K562 (cell line): ENCODE results near the gene GIMAP8. TPM values are rescaled to one million over a fixed set of nuclear protein-coding genes. Genes with fewer than 3 reads are reported as not detected.
A peak's percentile ranks its signal among the peaks of the same experiment; 100 is the strongest.

Experiments used
- CCNT2 ChIP-seq: IDR thresholded peaks from 2 replicates; pipeline ENCODE4 v1.6.1; 2011; ENCODE audit warnings: borderline replicate concordance, low read depth, mild to moderate bottlenecking, moderate library complexity, mixed read lengths, low read length; ENCODE audit not compliant: insufficient read length; ENCODE audit errors: extremely low read depth
- CEBPG ChIP-seq, 3 experiments: fragments of 200-800 bp in 1 of 3; sonication (Bioruptor generic) in 1 of 3; sonication (generic) in 1 of 3; formaldehyde crosslinking in 1 of 3; IDR thresholded peaks in 2 of 3; conservative IDR thresholded peaks in 1 of 3; 2 replicates each; pipeline versions ENCODE4 v1.6.1 to v1.8.0; 2016 to 2022; ENCODE audit warnings: missing compliant biosample characterization in 2 of 3, missing genetic modification characterization in 2 of 3, mild to moderate bottlenecking in 1 of 3, missing genetic modification reagents in 1 of 3
- HDAC6 ChIP-seq: IDR thresholded peaks from 2 replicates; pipeline ENCODE4 v1.6.1; 2012; ENCODE audit warnings: low read depth, mild to moderate bottlenecking, control low read depth, inconsistent platforms, low read length, moderate library complexity
- LCOR ChIP-seq: sonication (generic); formaldehyde crosslinking; IDR thresholded peaks from 2 replicates; pipeline ENCODE4 v1.8.0; 2022; ENCODE audit warnings: mild to moderate bottlenecking, missing genetic modification reagents
- OTX1 ChIP-seq: fragments of 450-650 bp; formaldehyde crosslinking; IDR thresholded peaks from 2 replicates; pipeline ENCODE4 v1.4.0; 2022; ENCODE audit warnings: mild to moderate bottlenecking
- SNIP1 ChIP-seq: fragments of 450-650 bp; IDR thresholded peaks from 2 replicates; pipeline ENCODE4 v1.7.1; 2017; ENCODE audit warnings: low read depth, mild to moderate bottlenecking
- ZC3H8 ChIP-seq: fragments of 450-650 bp; IDR thresholded peaks from 2 replicates; pipeline ENCODE4 v1.6.1; 2017
- ZNF217 ChIP-seq: sonication (generic); formaldehyde crosslinking; IDR thresholded peaks from 2 replicates; pipeline ENCODE4 v1.8.0; 2022; ENCODE audit warnings: mild to moderate bottlenecking, missing genetic modification reagents
- polyA plus RNA-seq, 8 experiments: library from polyadenylated mRNA; depleted of rRNA in 4 of 8; stranded (reverse) in 5 of 8; unstranded in 3 of 8; fragments of >200 nt; fragmentation: Nextera tagmentation in 2 of 8; fragmentation: Illumina TruSeq in 1 of 8; extraction: Ambion mirVana in 2 of 8; extraction: Trizol in 1 of 8; gene quantifications; 2 replicates each; pipeline versions ENCODE4 v1.2.1 to v1.2.3, GENCODE V29; 2011 to 2014; ENCODE audit warnings: inconsistent platforms in 1 of 8, missing spikeins in 1 of 8
- total RNA-seq, 7 experiments: library from RNA; depleted of rRNA in 6 of 7; stranded (reverse); fragments of >200 nt in 6 of 7; fragmentation: Illumina TruSeq in 2 of 7; extraction: Trizol in 2 of 7; gene quantifications; 2 replicates each; pipeline versions ENCODE4 v1.2.1 to v1.2.3, GENCODE V29; 2011 to 2021; ENCODE audit warnings: low replicate concordance in 1 of 7
- TF ChIP-seq, protein P1 (sequence below), 2 experiments: fragments of 450-650 bp in 1 of 2; IDR thresholded peaks; 2 replicates each; pipeline ENCODE4 v1.6.1; 2011 to 2017; ENCODE audit warnings: low read depth in 2 of 2, antibody characterized with exemption in 1 of 2, borderline replicate concordance in 1 of 2, low read length in 1 of 2, mild to moderate bottlenecking in 1 of 2, mixed read lengths in 1 of 2; ENCODE audit not compliant: control insufficient read depth in 1 of 2
- TF ChIP-seq, protein P2 (sequence below): fragments of 250-450 bp; sonication (Bioruptor Pico); IDR thresholded peaks from 2 replicates; pipeline ENCODE4 v1.5.0; 2022; ENCODE audit warnings: mild to moderate bottlenecking
- TF ChIP-seq, protein P3 (sequence below): sonication (generic); IDR thresholded peaks from 2 replicates; pipeline ENCODE4 v1.6.1; 2016
- TF ChIP-seq, protein P4 (sequence below): fragments of 250-450 bp; sonication (Bioruptor Pico); IDR thresholded peaks from 2 replicates; pipeline ENCODE4 v1.5.0; 2021
- TF ChIP-seq, protein P5 (sequence below): fragments of 250-450 bp; sonication (Bioruptor Pico); IDR thresholded peaks from 2 replicates; pipeline ENCODE4 v1.8.0; 2022; ENCODE audit warnings: inconsistent platforms, mild to moderate bottlenecking, moderate library complexity, borderline replicate concordance
- TF ChIP-seq, protein P6 (sequence below): sonication (generic); formaldehyde crosslinking; IDR thresholded peaks from 2 replicates; pipeline ENCODE4 v1.8.1; 2023; ENCODE audit warnings: mild to moderate bottlenecking, missing genetic modification reagents

The GIMAP8 gene
- total and polyA plus RNA-seq, 9 of the 15 experiments (the other 6 are each of a cell fraction or from before 2014, with no cell fraction given) = not detected

DNA sequence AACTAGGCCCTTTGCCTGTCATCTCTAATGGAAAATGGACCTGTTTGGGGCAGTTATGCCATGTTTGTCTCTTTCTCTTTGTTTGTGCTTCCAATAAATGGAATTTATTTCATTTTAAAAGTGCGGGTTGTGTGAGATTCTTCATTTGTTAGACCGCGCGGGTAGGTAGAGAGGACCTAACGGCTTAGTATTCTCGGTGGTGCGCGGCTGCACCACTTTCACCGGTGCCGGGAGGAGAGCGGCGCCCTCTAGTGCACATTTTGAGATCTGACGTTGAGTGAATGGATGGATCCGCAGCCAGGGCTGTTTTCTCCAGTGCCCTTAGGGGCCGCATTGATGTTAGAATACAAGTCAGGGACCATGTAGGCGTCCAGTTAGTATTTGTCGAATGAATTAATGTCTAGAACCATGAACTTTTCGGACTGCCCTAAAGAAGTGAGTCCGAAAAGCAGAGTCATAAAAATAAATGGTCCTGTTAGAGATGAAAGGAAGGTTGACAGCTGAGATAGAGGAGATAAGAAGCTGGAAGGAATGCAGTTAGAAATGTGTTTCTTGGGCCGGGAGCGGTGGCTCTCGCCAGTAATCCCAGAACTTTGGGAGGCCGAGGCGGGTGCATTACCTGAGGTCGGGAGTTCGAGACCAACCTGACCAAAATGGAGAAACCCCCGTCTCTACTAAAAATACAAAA lies 29.3 kb upstream of the GIMAP8 start (continued):
- TF ChIP-seq, protein P1, sequence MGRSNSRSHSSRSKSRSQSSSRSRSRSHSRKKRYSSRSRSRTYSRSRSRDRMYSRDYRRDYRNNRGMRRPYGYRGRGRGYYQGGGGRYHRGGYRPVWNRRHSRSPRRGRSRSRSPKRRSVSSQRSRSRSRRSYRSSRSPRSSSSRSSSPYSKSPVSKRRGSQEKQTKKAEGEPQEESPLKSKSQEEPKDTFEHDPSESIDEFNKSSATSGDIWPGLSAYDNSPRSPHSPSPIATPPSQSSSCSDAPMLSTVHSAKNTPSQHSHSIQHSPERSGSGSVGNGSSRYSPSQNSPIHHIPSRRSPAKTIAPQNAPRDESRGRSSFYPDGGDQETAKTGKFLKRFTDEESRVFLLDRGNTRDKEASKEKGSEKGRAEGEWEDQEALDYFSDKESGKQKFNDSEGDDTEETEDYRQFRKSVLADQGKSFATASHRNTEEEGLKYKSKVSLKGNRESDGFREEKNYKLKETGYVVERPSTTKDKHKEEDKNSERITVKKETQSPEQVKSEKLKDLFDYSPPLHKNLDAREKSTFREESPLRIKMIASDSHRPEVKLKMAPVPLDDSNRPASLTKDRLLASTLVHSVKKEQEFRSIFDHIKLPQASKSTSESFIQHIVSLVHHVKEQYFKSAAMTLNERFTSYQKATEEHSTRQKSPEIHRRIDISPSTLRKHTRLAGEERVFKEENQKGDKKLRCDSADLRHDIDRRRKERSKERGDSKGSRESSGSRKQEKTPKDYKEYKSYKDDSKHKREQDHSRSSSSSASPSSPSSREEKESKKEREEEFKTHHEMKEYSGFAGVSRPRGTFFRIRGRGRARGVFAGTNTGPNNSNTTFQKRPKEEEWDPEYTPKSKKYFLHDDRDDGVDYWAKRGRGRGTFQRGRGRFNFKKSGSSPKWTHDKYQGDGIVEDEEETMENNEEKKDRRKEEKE (IDR thresholded peaks at IDR 0.05; ENCODE audit: borderline replicate concordance in 1 of 2, control insufficient read depth in 1 of 2, low read depth in 2 of 2, low read length in 1 of 2) = no peak
- TF ChIP-seq, protein P2, sequence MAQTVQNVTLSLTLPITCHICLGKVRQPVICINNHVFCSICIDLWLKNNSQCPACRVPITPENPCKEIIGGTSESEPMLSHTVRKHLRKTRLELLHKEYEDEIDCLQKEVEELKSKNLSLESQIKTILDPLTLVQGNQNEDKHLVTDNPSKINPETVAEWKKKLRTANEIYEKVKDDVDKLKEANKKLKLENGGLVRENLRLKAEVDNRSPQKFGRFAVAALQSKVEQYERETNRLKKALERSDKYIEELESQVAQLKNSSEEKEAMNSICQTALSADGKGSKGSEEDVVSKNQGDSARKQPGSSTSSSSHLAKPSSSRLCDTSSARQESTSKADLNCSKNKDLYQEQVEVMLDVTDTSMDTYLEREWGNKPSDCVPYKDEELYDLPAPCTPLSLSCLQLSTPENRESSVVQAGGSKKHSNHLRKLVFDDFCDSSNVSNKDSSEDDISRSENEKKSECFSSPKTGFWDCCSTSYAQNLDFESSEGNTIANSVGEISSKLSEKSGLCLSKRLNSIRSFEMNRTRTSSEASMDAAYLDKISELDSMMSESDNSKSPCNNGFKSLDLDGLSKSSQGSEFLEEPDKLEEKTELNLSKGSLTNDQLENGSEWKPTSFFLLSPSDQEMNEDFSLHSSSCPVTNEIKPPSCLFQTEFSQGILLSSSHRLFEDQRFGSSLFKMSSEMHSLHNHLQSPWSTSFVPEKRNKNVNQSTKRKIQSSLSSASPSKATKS (CRISPR knock-in tag) = no peak
- TF ChIP-seq, protein P3, sequence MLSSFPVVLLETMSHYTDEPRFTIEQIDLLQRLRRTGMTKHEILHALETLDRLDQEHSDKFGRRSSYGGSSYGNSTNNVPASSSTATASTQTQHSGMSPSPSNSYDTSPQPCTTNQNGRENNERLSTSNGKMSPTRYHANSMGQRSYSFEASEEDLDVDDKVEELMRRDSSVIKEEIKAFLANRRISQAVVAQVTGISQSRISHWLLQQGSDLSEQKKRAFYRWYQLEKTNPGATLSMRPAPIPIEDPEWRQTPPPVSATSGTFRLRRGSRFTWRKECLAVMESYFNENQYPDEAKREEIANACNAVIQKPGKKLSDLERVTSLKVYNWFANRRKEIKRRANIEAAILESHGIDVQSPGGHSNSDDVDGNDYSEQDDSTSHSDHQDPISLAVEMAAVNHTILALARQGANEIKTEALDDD = peak; percentile 82
- TF ChIP-seq HDAC6 = no peak
- no peak for TF ChIP-seq ZC3H8
- TF ChIP-seq, protein P4, sequence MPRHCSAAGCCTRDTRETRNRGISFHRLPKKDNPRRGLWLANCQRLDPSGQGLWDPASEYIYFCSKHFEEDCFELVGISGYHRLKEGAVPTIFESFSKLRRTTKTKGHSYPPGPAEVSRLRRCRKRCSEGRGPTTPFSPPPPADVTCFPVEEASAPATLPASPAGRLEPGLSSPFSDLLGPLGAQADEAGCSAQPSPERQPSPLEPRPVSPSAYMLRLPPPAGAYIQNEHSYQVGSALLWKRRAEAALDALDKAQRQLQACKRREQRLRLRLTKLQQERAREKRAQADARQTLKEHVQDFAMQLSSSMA (CRISPR knock-in tag) = no peak
- no peak for TF ChIP-seq SNIP1
- no peak for TF ChIP-seq CEBPG (CRISPR knock-in tag; IDR thresholded peaks at IDR 0.05)
- no peak for TF ChIP-seq CEBPG (tag; conservative IDR thresholded peaks at IDR 0.05 in 1 of 2, IDR thresholded peaks at IDR 0.05 in 1 of 2)
- TF ChIP-seq, protein P5, sequence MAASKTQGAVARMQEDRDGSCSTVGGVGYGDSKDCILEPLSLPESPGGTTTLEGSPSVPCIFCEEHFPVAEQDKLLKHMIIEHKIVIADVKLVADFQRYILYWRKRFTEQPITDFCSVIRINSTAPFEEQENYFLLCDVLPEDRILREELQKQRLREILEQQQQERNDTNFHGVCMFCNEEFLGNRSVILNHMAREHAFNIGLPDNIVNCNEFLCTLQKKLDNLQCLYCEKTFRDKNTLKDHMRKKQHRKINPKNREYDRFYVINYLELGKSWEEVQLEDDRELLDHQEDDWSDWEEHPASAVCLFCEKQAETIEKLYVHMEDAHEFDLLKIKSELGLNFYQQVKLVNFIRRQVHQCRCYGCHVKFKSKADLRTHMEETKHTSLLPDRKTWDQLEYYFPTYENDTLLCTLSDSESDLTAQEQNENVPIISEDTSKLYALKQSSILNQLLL (CRISPR knock-in tag) = no peak
- no peak for TF ChIP-seq CCNT2
- no peak for TF ChIP-seq OTX1 (CRISPR knock-in tag)
- TF ChIP-seq LCOR (CRISPR knock-in tag) = peak; percentile 65
- no peak for TF ChIP-seq ZNF217 (CRISPR knock-in tag)
- TF ChIP-seq, protein P6, sequence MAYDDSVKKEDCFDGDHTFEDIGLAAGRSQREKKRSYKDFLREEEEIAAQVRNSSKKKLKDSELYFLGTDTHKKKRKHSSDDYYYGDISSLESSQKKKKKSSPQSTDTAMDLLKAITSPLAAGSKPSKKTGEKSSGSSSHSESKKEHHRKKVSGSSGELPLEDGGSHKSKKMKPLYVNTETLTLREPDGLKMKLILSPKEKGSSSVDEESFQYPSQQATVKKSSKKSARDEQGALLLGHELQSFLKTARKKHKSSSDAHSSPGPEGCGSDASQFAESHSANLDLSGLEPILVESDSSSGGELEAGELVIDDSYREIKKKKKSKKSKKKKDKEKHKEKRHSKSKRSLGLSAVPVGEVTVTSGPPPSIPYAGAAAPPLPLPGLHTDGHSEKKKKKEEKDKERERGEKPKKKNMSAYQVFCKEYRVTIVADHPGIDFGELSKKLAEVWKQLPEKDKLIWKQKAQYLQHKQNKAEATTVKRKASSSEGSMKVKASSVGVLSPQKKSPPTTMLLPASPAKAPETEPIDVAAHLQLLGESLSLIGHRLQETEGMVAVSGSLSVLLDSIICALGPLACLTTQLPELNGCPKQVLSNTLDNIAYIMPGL (CRISPR knock-in tag) = no peak
